Measurements from ENCODE around the gene UMODL1.

UMODL1 gene

GRCh38 chr21:42191064-42191463 lies 119.9 kb downstream of the UMODL1 start:
- no peaks in the 10 kb centered on the region for H3K27me3 ChIP-seq (ENCODE audit: control insufficient read depth, insufficient read depth, low read length)
- no peak for TF ChIP-seq CTCF (IDR thresholded peaks at IDR 0.05)
- H3K9me3 ChIP-seq (ENCODE audit: control insufficient read depth, low read length): no peaks in the 10 kb centered on the region
- no peak overlapping the region for H3K9ac ChIP-seq
- no peaks in the 10 kb centered on the region for H3K36me3 ChIP-seq (ENCODE audit: control insufficient read depth, insufficient read depth, low read length)
- no peak overlapping the region for H2AFZ ChIP-seq
- H3K4me2 ChIP-seq (ENCODE audit: low read length): no peak overlapping the region
- H3K4me1 ChIP-seq: no peaks in the 10 kb centered on the region
- H3K4me3 ChIP-seq (ENCODE audit: low read depth, low read length): no peak overlapping the region
- no peaks in the 10 kb centered on the region for H3K79me2 ChIP-seq
- H3K27ac ChIP-seq: no peak overlapping the region

GRCh38 chr21:42191696-42192595 lies 120.8 kb downstream of the UMODL1 start:
- Histone ChIP-seq H2AFZ (no peak overlapping the region), H3K9ac (no peak overlapping the region), H3K27me3 (ENCODE audit: control insufficient read depth, insufficient read depth, low read length) (no peaks in the 10 kb centered on the region), H3K36me3 (ENCODE audit: control insufficient read depth, insufficient read depth, low read length) (no peaks in the 10 kb centered on the region), H3K27ac (no peak overlapping the region), H3K79me2 (no peaks in the 10 kb centered on the region), H3K4me1 (no peaks in the 10 kb centered on the region), H3K4me3 (ENCODE audit: low read depth, low read length) (no peak overlapping the region), H3K4me2 (ENCODE audit: low read length) (no peak overlapping the region), H3K9me3 (ENCODE audit: control insufficient read depth, low read length) (no peaks in the 10 kb centered on the region)
- TF ChIP-seq CTCF (IDR thresholded peaks at IDR 0.05): no peak

All from parathyroid adenoma (tissue), 2 donors.